ENCODE results near the gene WWC2.

WWC2 gene

DNA sequence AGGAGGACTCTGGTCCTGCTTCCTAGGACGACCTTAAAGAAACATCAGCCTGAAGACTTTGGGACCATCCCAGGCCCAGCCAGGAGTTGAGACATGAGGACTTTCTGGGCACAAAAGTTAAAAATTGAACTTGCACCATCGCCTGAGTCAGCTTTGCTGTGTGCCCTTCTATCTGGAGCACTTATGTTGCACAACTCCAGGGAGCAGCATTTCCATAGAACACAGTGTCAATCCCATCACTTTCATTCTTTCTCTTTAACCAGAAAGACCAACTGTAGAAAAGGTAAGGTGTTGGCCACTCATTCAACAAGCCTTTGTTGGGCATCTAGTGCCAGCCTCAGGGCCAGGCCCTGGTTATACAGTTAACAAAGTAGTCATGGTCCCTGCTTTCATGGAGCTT, 231.8 kb downstream of the WWC2 start:
- no peaks in the 10 kb centered on the region for H3F3A ChIP-seq (ENCODE audit: low read depth)
- no peaks in the 10 kb centered on the region for H3K36me3 ChIP-seq (ENCODE audit: insufficient read depth, low read length)
- no peak for TF ChIP-seq EZH2phosphoT487 (IDR thresholded peaks at IDR 0.05; ENCODE audit: borderline replicate concordance)
- TF ChIP-seq, protein P1, sequence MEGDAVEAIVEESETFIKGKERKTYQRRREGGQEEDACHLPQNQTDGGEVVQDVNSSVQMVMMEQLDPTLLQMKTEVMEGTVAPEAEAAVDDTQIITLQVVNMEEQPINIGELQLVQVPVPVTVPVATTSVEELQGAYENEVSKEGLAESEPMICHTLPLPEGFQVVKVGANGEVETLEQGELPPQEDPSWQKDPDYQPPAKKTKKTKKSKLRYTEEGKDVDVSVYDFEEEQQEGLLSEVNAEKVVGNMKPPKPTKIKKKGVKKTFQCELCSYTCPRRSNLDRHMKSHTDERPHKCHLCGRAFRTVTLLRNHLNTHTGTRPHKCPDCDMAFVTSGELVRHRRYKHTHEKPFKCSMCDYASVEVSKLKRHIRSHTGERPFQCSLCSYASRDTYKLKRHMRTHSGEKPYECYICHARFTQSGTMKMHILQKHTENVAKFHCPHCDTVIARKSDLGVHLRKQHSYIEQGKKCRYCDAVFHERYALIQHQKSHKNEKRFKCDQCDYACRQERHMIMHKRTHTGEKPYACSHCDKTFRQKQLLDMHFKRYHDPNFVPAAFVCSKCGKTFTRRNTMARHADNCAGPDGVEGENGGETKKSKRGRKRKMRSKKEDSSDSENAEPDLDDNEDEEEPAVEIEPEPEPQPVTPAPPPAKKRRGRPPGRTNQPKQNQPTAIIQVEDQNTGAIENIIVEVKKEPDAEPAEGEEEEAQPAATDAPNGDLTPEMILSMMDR (conservative IDR thresholded peaks at IDR 0.05; ENCODE audit: low read length) = no peak
- no peak overlapping the region for H3K9ac ChIP-seq (ENCODE audit: low read depth, low read length, poor library complexity, severe bottlenecking)
- no peaks in the 10 kb centered on the region for H3K79me2 ChIP-seq (ENCODE audit: insufficient read depth, low read length)
- no peaks in the 10 kb centered on the region for H3K9me2 ChIP-seq (replicated peaks; ENCODE audit: low read depth, low read length)
- H3K4me1 ChIP-seq (ENCODE audit: insufficient read depth, low read length, poor library complexity, severe bottlenecking) = no peaks in the 10 kb centered on the region
- H3K27me3 ChIP-seq (ENCODE audit: insufficient read depth, low read length, poor library complexity, severe bottlenecking) = no peaks in the 10 kb centered on the region
- no peaks in the 10 kb centered on the region for H3K9me3 ChIP-seq (ENCODE audit: insufficient read depth, low read depth, low read length)
- no peak overlapping the region for H2AFZ ChIP-seq (ENCODE audit: low read length)
- no peak overlapping the region for H3K4me2 ChIP-seq (ENCODE audit: low read depth, low read length, poor library complexity, severe bottlenecking)
- no peaks in the 10 kb centered on the region for H4K20me1 ChIP-seq (ENCODE audit: insufficient read depth, low read length, poor library complexity, severe bottlenecking)
- no peak overlapping the region for H3K4me3 ChIP-seq (ENCODE audit: low read length, poor library complexity, severe bottlenecking)

DNA sequence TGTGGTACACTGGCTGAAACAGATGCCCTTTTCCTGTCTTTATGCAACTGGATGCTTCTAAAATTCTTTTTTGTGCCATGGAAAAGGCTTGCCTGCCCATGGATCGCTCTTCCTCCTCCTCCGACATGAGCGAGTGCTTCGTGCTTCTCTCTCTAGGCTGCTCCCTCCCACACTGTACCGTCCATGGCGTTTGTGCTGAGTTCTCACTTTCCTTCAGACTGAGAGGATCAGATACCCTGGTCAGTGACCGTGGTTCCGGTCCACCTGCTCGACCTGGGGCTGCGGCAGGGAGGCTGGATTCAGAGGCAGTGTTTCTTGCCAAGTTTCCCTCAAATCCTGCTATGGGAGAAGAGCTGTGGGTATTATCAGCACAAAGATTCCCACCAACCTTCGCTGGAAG, 233.4 kb downstream of the WWC2 start:
- Histone ChIP-seq H3K9me2 (replicated peaks; ENCODE audit: low read depth, low read length) (no peaks in the 10 kb centered on the region), H3K27me3 (ENCODE audit: insufficient read depth, low read length, poor library complexity, severe bottlenecking) (no peaks in the 10 kb centered on the region), H2AFZ (ENCODE audit: low read length) (no peak overlapping the region), H3K4me2 (ENCODE audit: low read depth, low read length, poor library complexity, severe bottlenecking) (no peak overlapping the region), H3K9me3 (ENCODE audit: insufficient read depth, low read depth, low read length) (no peaks in the 10 kb centered on the region), H3K4me1 (ENCODE audit: insufficient read depth, low read length, poor library complexity, severe bottlenecking) (no peaks in the 10 kb centered on the region), H3K79me2 (ENCODE audit: insufficient read depth, low read length) (no peaks in the 10 kb centered on the region), H3F3A (ENCODE audit: low read depth) (no peaks in the 10 kb centered on the region), H3K9ac (ENCODE audit: low read depth, low read length, poor library complexity, severe bottlenecking) (no peak overlapping the region), H3K36me3 (ENCODE audit: insufficient read depth, low read length) (no peaks in the 10 kb centered on the region), H4K20me1 (ENCODE audit: insufficient read depth, low read length, poor library complexity, severe bottlenecking) (no peaks in the 10 kb centered on the region), H3K4me3 (ENCODE audit: low read length, poor library complexity, severe bottlenecking) (no peak overlapping the region)
- TF ChIP-seq, protein P1 (conservative IDR thresholded peaks at IDR 0.05; ENCODE audit: low read length) = no peak
- no peak for TF ChIP-seq EZH2phosphoT487 (IDR thresholded peaks at IDR 0.05; ENCODE audit: borderline replicate concordance)

DNA sequence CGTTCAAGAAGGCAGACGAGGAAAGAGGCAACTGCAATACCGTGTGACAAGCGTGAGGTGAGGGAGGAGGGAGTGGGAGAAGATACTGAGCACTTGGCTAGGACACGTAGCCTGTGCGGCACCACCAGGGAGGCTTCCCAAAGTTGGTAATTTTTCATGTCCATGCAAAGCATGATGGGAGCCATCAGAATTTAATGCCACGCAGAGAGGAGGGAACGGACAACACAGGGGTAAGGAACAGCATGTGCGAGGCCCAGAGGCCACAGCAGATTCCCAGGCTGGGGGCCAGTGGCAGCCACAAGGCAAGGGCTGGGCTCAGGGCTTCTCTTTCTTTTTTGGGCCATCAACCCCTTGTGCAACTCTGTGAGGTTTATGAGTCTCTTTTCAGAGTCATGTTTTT, 234.1 kb downstream of the WWC2 start:
- no peaks in the 10 kb centered on the region for H3K79me2 ChIP-seq (ENCODE audit: insufficient read depth, low read length)
- no peaks in the 10 kb centered on the region for H3K4me1 ChIP-seq (ENCODE audit: insufficient read depth, low read length, poor library complexity, severe bottlenecking)
- H3F3A ChIP-seq (ENCODE audit: low read depth) = no peaks in the 10 kb centered on the region
- H3K4me3 ChIP-seq (ENCODE audit: low read length, poor library complexity, severe bottlenecking) = no peak overlapping the region
- no peak for TF ChIP-seq EZH2phosphoT487 (IDR thresholded peaks at IDR 0.05; ENCODE audit: borderline replicate concordance)
- TF ChIP-seq, protein P1 (conservative IDR thresholded peaks at IDR 0.05; ENCODE audit: low read length) = no peak
- no peaks in the 10 kb centered on the region for H4K20me1 ChIP-seq (ENCODE audit: insufficient read depth, low read length, poor library complexity, severe bottlenecking)
- no peak overlapping the region for H3K9ac ChIP-seq (ENCODE audit: low read depth, low read length, poor library complexity, severe bottlenecking)
- H3K9me3 ChIP-seq (ENCODE audit: insufficient read depth, low read depth, low read length) = no peaks in the 10 kb centered on the region
- no peak overlapping the region for H3K4me2 ChIP-seq (ENCODE audit: low read depth, low read length, poor library complexity, severe bottlenecking)
- H3K9me2 ChIP-seq (replicated peaks; ENCODE audit: low read depth, low read length) = no peaks in the 10 kb centered on the region
- no peak overlapping the region for H2AFZ ChIP-seq (ENCODE audit: low read length)
- no peaks in the 10 kb centered on the region for H3K27me3 ChIP-seq (ENCODE audit: insufficient read depth, low read length, poor library complexity, severe bottlenecking)
- H3K36me3 ChIP-seq (ENCODE audit: insufficient read depth, low read length) = no peaks in the 10 kb centered on the region

Measured in Loucy (cell line).